Lung (tissue), 12 donors: ENCODE results near the gene LDLRAD2. TPM values are rescaled to one million over a fixed set of nuclear protein-coding genes. Genes with fewer than 3 reads are reported as not detected.

Source experiments
- ATAC-seq: fragments of 200-7000 bp; cut with Tn5 transposase; one replicate; pipeline ENCODE4 v1.9.1; 2020; ENCODE audit warnings: moderate number of reproducible peaks; ENCODE audit not compliant: insufficient read depth, low FRiP score
- DNase-seq, 3 donors: peaks; one replicate each; pipeline ENCODE4 v3.0.0-alpha.2; 2013 to 2017
- H3K27ac ChIP-seq, 2 donors: one replicate each; pipeline ENCODE4 v1.5.1; 2013; ENCODE audit warnings: mild to moderate bottlenecking in 2 of 2, moderate library complexity in 2 of 2, control low read depth in 1 of 2, inconsistent platforms in 1 of 2, low read depth in 1 of 2, low read length in 1 of 2
- H3K27me3 ChIP-seq, 3 donors: one replicate each; pipeline ENCODE4 v1.5.1; 2013; ENCODE audit warnings: low read length in 2 of 3; ENCODE audit not compliant: control insufficient read depth in 3 of 3, insufficient read depth in 3 of 3
- H3K36me3 ChIP-seq, 4 donors: one replicate each; pipeline ENCODE4 v1.5.1; 2013; ENCODE audit warnings: low read length in 4 of 4, mild to moderate bottlenecking in 1 of 4, moderate library complexity in 1 of 4; ENCODE audit not compliant: control insufficient read depth in 4 of 4, insufficient read depth in 4 of 4
- H3K4me1 ChIP-seq, 5 donors: one replicate each; pipeline ENCODE4 v1.5.1; 2013; ENCODE audit warnings: low read length in 5 of 5, mild to moderate bottlenecking in 2 of 5, moderate library complexity in 1 of 5; ENCODE audit not compliant: control insufficient read depth in 5 of 5, insufficient read depth in 5 of 5
- H3K4me3 ChIP-seq: one replicate; pipeline ENCODE4 v1.5.1; 2013; ENCODE audit warnings: mild to moderate bottlenecking, control low read depth, moderate library complexity
- H3K9ac ChIP-seq, 2 donors: one replicate each; pipeline ENCODE4 v1.5.1; 2013; ENCODE audit warnings: low read length in 2 of 2, control low read depth in 1 of 2; ENCODE audit not compliant: insufficient read depth in 1 of 2
- H3K9me3 ChIP-seq, 4 donors: one replicate each; pipeline ENCODE4 v1.5.1; 2013; ENCODE audit warnings: low read length in 3 of 4, mild to moderate bottlenecking in 1 of 4, moderate library complexity in 1 of 4; ENCODE audit not compliant: control insufficient read depth in 4 of 4, insufficient read depth in 3 of 4
- WGBS, 2 donors: extraction: QIAGEN DNeasy Blood & Tissue Kit; methylation state at CpG; one replicate each; pipeline ENCODE4 v1.1.7; 2013; 5-methylcytosine and 5-hydroxymethylcytosine counted together
- polyA plus RNA-seq, 2 donors: library from polyadenylated mRNA; stranded (reverse); fragments of 200-250 nt; gene quantifications; one replicate each; pipeline ENCODE4 v1.2.1, GENCODE V29; 2013
- total RNA-seq, 2 donors: library from RNA; depleted of rRNA in 1 of 2; stranded (reverse); fragments of >200 nt in 1 of 2; gene quantifications; one replicate each; pipeline ENCODE4 v1.2.1, GENCODE V29; 2014 to 2021
- TF ChIP-seq, protein P1 (sequence below): IDR thresholded peaks from 2 replicates; pipeline ENCODE4 v1.5.1; 2012; ENCODE audit warnings: mild to moderate bottlenecking; ENCODE audit errors: control extremely low read depth, extremely low read depth
- donor health status: control.
- donor health status: control.
- donor health status: Bipolar disorder and iron deficiency.
- donor health status: healthy.
- donor health status: DM: yes; HTN: yes; CAD: no.

LDLRAD2 gene
- total and polyA plus RNA-seq, 4 donors = 0.20 to 2.8 (median 0.54) TPM

DNA sequence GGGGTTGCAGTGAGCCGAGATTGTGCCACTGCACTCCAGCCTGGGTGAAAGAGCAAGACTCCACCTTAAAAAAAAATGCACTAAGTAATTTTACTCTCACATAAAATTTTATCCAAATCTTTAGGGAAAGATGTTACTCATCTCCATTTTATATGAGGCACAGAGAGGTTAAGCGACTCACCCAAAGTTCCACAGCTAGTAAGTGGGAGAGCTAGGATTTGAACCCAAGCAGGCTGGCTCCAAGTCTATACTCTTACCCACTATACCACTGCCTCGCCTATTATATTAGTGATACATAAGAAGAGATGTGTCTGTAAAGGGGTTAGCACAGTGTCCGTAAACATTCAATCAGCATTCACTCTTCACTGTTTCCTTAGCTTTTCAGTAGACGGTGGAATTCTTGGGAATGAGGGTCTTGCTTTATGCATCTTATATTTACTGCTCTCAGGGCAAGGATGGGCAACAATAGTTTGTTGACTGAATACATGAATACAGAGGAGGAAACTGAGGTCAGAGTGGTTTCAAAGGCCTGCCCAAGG, 15.1 kb downstream of the LDLRAD2 start:
- Histone ChIP-seq H3K36me3 (peaks cover 7 to 66% (median 21%) of the 10 kb centered on the region in 4 donors), H3K27me3 (no peaks in the 10 kb centered on the region), H3K9ac (no peak overlapping the region), H3K4me1 (no peaks in the 10 kb centered on the region), H3K4me3 (no peak overlapping the region), H3K27ac (no peak overlapping the region), H3K9me3 (no peaks in the 10 kb centered on the region)
- 94% methylated on average over 5 of the region's 5 CpGs for WGBS, 2 donors
- TF ChIP-seq, protein P1, sequence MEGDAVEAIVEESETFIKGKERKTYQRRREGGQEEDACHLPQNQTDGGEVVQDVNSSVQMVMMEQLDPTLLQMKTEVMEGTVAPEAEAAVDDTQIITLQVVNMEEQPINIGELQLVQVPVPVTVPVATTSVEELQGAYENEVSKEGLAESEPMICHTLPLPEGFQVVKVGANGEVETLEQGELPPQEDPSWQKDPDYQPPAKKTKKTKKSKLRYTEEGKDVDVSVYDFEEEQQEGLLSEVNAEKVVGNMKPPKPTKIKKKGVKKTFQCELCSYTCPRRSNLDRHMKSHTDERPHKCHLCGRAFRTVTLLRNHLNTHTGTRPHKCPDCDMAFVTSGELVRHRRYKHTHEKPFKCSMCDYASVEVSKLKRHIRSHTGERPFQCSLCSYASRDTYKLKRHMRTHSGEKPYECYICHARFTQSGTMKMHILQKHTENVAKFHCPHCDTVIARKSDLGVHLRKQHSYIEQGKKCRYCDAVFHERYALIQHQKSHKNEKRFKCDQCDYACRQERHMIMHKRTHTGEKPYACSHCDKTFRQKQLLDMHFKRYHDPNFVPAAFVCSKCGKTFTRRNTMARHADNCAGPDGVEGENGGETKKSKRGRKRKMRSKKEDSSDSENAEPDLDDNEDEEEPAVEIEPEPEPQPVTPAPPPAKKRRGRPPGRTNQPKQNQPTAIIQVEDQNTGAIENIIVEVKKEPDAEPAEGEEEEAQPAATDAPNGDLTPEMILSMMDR = no peak
- no peak for ATAC-seq
- DNase-seq = no peak

DNA sequence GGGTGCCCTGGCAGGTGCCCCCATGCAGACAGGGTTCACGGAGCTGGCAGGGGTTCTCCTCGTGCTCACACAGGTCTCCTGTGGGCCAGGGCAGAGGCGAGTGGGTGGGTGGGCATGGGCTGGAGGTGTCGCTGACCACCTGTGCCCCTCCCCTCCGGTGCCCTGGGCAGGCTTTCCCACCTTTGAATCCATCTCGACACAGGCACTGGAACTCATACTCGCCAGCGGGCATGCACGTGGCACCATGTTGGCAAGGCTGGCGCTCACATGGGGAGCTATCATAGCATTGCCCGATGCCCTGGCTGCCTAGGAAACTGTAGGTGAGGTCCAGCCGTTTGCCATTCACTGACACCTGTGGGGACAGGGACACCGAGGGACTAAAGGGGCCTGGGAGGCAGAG, 16.0 kb downstream of the LDLRAD2 start:
- TF ChIP-seq, protein P1 = no peak
- H3K9ac ChIP-seq = no peak overlapping the region
- DNase-seq (no peak), ATAC-seq (no peak)
- no peak overlapping the region for H3K27ac ChIP-seq
- H3K4me1 ChIP-seq = no peaks in the 10 kb centered on the region
- peaks cover 8 to 69% (median 23%) of the 10 kb centered on the region in 4 donors for H3K36me3 ChIP-seq
- no peaks in the 10 kb centered on the region for H3K9me3 ChIP-seq
- no peaks in the 10 kb centered on the region for H3K27me3 ChIP-seq
- H3K4me3 ChIP-seq = no peak overlapping the region
- WGBS, 2 donors = 92 to 96% methylated on average over 13 of the region's 13 CpGs

DNA sequence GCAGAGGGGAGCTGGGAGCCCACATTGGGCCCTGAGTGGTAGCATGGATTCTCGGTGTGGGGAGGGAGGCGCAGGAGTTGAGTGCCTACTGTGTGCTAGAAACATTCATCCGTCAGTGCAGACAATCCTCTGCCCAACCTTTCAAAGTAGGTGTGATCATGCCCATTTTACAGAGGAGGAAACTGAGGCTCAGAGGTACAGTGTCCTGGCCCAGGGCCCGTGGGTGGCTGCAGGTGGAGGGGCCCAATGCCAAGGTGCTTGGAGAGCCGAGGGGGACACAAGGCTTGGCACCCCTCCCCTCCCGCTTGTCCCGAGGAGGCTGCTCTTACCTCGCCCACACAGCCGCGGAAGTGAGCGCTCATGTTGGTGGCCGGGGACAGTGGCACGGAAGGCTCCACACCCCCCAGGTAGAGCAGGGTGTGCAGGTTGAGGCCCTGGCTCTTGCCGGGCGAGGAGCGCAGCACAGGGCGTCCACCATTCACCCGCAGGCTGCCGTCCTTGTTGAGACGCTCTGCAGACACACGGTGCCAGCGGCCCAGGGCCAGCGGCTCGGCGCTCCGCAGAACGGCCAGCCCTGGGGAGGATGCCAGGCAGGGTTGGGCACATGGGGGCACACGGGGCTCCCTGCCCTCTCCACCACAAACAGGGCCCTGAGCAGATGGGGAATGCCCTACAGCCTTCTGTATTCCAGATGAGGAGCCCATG, 16.6 kb downstream of the LDLRAD2 start:
- ATAC-seq (no peak), DNase-seq (no peak)
- 90 to 93% methylated on average over 28 of the region's 28 CpGs for WGBS, 2 donors
- H3K9me3 ChIP-seq = peaks cover 0 to 4% (median under 1%) of the 10 kb centered on the region in 4 donors
- H3K4me1 ChIP-seq = no peaks in the 10 kb centered on the region
- TF ChIP-seq, protein P1 = no peak
- peaks cover 14 to 69% (median 26%) of the 10 kb centered on the region in 4 donors for H3K36me3 ChIP-seq
- no peak overlapping the region for H3K4me3 ChIP-seq
- no peaks in the 10 kb centered on the region for H3K27me3 ChIP-seq
- no peak overlapping the region for H3K9ac ChIP-seq
- no peak overlapping the region for H3K27ac ChIP-seq
